HG03432 (cell line): Measurements from ENCODE around the gene DGUOK.

ENCODE experiments used
- ATAC-seq: cut with Tn5 transposase; IDR thresholded peaks from one replicate; pipeline ENCODE4 v1.9.1; 2021; ENCODE audit warnings: mild to moderate bottlenecking, moderate library complexity; ENCODE audit not compliant: unreplicated experiment

The DGUOK gene

DNA sequence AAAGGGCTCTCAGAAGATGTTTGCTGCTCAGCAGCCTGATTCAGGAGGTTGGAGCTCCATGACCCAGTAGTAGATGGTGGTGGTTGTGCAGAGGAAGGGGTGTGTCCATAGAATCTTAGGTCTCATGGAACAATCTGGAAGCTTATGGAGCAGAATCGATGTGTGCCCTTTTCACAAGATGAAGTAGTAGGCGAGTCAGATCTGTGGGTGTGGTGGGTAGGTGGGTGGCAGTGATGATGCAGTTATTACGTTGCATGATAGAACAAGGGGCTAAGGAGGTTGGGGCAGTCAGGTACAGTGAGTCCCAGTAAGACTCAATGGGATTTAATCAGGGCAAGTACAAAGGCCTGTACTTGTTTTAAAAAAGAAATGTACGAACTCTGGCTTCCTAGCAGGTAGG, 67.1 kb downstream of the DGUOK start:
- no peak for ATAC-seq

DNA sequence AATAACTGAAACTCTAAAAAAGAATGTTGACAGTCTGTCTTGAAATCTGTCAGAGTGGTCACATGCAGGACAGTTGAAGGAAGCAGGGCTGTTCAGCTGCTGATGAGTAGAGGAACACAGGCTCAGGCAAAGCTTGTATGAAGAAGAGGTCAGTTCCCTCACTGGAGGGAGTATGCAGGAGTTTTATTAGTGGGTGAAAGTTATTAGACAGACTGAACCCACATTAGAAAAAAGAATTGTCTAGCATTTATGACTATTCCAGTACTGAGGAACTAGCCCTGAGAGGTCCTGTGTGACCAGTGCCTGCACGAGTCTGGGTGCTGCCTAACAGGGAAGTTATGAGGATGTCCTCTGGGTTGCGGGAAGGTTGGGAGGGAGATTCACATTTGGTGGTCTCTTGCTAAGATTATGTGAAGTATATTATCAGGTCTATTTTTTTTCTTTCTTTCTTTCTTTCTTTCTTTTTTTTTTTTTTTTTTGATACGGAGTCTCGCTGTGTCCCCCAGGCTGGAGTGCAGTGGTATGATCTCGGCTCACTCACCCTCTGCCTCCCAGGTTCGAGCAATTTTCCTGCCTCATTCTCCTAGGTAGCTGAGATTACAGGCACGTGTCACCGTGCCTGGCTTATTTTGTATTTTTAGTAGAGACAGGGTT, 67.6 kb downstream of the DGUOK start:
- no peak for ATAC-seq

DNA sequence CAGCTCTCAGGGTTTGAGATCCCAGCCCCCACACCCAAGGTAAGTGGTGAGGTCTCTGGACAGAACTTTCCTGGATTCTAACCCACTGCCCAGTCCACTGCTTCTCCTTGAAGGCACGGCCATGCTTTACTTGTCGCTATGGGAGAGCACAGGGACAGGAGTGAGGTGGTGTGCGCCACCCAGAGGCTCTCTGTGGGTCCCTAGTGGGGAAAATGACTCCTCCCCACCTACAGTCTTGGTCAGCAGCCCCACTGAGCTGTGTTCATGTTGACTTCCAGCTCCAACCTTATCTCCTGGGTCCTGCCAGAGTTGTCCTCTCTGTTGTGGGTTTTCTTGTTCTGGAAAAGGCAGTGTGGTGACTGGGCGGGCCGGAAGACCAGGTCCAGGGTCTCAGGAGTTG, 69.1 kb downstream of the DGUOK start:
- no peak for ATAC-seq

DNA sequence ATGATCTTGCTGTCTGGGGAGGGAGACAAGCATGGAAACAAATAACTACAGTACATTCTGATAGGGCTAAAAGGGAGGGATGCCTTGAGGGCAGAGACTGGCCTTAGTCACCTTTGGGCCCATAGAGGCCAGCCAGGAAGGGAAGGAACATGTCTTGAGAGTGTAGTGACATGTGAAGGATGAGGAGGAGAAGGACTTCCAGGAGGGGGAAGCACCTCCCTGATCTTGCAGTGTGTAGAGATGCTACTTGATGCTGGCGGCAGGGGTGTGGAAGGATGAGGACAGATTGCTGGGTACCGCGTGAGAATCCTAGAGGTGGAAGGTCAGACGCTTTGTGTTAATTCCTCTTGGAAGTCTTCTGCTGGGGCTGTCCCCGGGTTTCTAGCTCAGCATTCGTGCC, 71.1 kb downstream of the DGUOK start:
- no peak for ATAC-seq

DNA sequence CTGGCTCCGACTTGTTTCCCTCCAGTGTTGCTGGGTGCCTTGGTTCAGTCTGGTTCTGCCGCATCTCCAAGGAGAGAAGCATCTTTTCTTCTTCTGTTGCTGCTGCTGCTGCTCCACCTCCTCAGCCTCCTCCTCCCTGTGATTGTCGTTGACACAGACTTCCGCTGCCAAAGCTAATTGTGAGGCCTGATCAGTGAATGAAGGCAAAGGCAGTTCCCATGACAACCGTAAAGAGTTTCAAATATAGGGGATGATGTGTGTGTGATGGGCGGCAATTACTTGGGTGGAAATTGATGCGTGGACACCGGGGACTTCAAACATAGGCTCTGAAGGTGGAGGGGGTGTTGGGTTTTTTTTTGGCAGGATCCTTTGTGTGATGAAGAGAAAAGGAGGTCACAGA, 71.8 kb downstream of the DGUOK start:
- no peak for ATAC-seq

DNA sequence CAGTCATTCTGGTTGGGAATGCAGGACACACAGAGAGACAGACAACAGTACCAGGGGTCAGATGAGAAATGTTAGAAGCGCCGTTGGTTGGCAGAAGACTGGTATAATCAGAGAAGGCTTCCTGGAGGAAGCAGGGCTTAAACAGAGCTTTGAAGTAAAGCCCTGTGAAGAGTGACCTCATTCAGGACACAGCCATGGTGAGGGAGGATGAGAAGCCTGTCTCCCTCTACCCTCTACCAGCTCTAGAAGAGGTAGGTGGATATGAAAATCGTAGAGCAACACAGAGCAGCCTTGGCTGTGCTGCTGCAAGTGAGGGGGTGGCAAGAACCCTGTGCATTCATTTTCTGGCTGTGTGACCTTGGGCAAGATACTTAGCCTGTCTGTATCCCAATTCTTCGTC, 72.3 kb downstream of the DGUOK start:
- ATAC-seq: no peak

DNA sequence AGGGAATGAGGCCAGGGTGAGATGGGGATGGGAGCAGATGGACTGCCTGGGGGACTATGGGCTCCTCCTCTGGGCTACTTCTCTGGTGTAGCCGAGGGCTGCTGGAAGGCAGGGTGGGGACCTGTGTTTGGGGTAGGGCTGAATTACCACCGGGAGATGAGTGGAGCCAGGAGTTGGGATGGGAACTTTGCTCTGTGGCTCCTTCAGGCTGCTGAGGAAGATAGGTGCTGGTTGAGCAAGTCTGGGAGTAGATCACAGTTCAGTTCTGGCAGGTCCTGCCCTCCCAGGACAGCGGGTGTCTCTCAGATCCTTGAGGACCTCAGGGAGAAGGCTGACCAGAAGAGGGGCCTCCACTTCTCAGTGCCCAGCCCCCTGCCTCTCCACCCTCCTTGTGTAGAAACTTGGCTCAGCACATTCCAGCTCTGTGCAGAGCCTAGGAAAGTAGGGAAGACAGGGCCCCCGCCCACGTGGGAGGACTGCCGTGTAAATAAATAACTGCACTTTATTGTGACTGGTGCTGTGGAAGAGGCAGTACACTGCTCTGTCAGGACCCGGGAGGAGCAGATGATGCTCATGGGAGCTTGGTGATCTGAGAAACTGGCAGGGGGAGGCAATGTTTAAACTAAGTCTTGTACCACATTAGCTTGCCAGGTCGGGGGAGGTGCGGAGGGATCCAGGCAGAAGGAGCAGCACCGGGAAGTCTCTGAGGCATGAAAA, 73.4 kb downstream of the DGUOK start:
- ATAC-seq: no peak

DNA sequence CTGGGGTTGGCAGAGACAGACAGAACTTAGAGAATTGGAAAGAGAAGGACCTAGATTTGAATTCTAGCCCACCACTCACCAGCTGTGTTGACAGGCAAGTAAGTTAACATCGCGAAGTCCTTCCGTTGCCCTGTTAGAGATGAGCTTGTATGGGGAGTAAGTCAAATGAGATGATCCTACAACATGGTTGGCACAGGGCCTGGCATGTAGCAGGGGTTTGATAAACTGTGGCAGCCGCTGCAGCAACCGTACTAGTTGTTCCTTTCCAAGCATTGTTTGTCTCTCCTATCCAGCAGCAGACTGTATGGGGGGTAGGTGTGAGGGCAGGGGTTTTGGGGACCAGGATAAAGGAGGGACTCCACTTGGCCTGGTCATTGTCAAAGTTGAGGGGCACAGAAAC, 74.0 kb downstream of the DGUOK start:
- ATAC-seq: no peak

DNA sequence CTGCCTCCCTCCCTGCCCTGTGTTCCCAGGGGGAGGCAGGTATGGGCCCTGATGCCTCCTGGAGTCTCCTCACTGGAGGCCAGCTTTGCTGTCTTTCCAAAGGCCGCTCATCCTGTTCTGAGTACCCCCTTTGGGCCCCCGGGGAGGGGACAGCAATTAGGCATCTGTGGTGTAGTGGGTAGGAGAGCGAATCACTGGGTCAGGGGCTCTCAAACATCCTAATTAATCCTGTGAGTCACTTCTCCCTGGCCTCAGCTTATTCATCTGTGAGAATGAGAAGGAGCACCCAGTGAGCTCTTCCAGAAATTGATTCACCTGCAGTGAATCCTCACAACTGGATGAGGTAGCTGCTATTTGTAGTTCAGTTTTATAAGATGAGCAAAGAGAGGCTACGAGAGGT, 74.4 kb downstream of the DGUOK start:
- no peak for ATAC-seq

DNA sequence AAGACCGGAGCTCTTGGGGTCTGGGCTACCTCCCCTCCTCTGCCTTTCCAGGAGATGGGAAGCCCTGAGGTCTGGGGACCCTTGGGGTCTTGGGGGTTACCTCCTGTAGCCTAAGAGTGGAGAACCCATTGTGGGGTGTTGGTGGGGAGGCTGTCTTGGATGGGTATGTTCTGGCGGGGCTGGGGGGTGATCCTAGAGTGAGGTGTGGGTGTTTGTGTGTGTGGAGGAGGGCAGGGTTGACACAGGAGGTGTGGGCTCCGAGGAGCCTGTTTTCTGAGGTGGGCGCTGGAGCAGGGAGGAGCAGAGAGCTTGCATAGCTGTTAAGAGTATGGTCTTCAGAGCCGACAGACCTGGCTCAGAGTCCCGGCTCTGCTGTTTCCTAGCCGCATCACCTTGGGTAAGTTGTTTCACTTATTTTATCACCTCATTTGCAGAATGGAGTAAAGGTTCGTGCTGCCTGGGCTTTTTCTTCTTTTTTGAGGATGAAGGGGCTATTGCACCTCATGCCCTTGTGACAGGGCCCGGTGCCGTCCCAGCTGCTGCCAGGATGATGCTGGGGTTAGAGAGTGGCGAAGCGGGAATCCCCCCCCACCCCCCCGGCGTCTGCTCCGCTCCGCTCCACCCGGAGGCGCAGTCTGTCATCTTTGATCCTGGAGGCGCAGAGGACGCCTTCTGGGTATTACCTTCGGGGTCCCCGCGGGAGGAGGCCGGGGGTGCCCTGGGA, 75.3 kb downstream of the DGUOK start:
- ATAC-seq: peak; percentile 45

DNA sequence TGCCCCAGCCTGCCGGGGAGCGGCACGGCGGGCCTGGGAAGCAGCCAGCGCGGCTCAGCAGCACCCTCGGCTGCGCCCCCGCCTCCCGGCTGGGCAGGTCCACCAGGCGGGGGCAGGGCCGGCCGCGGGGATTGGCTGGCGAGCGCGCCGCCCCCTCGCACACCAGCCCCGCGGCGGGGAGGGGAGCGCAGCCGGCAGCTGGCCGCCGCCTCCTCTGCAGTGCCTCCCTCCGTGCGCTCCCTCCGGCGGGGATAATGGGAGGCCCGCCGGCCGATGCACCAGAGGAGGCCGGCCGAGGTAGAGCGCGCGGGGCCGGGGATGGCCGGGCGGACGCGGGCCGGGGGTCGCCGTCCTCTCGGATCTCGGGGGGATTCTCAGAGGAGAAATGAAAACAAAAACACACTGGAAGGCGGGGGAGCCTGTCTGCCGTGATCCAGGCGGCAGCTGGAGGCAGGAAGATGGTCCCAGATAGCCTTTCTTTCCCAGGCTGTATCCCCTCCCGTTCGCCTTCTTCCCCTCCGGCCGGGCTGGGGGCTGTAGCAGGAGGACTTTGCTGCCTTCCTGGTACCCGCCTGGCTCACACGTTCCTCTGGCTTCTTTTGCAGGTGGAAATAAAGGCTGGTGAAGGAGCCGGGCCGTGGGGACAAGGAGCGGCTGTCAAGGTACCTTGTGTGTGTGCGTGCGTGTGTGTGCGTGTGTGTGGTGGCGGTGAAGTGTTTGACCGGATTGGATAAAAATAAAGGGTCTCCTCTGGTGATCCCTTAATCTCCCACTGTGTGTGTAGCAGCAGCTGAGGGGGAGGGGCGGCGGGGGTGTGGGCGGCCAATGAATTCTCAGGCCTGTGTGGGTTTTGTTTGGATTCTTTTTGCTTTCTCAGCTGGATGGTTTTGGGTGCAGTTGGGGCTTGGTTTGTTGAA, 76.1 kb downstream of the DGUOK start:
- peak; percentile 95 for ATAC-seq

DNA sequence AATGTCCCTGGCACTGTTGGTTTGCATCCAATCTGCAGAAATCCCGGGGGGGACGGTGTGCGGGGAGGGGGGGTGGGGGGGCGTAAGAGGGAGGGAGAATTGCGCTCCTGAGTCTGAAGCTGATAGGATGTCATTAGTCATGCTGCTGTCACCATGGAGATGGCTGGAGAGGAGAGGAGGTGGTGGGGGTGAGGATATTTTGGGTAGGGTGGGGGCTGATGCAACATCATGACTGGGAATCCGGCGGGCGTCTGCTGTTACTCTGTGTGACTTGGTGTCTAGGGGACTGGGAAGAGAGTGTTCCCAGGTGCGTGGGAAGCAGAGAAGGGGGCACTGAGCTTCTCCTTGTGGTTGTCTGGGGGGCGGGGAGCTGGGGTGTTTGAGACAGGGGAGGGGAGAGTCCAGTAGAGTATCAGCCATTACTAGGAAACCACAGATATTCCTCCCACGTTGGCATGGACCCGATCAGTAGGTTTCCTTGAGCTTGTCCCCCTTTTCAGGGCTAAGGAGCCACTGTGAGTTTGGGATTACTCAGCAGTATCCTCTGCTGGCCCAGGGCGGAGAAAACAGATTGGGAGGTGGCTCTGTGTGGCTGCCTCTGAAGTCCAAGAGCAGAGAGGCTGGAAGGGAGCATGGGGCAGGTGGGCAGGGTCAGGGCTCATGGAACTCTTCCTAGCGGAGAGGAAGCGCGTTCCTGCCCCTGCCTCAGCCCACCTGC, 77.0 kb downstream of the DGUOK start:
- ATAC-seq: no peak

DNA sequence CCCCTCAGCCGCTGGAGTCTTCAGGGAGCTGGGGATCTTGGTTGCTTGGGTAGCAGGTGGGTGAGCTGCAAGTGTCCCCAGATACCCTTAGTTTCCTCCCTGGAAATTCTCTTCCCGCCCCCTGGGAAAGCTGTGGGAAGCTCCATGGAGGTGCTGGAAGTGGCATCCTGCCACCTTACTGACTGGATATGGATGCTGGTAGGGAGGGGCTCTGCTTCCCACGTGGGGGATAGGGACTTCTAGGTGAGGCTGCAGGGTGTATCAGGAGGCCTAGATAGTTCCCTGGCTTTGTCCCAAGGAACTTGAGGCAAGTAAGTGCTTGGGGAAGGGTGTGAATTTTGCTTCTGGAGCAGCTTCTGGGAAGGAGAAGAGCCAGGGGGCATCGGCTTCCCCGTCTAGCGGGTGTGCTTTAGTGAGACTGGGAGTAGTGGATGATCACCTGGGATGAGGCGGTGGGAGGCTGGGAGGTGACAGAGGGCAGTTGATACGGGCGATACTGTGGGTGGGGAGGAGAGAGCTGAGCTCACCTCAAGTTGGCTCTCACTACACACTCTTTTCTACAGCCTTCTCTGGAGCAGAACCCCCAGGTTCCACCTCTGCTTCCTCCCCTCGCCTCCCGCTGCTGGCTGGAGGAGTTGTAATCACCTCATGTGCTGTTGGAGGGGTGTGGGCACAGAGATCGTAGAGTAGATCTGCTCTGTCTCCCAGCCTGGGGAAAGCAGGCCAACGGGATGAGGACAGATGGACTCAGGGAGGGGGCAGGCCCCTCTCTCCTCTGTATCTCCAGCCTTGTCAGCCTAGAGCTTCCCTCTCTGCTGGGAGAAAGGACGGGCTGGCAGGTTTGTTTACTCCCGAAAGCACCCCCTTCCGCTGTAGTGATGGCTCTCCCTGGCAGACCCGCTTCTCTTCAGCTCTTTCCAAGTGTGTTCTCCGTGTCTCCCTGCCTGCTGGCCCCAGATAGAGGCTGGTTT, 77.8 kb downstream of the DGUOK start:
- ATAC-seq: no peak

DNA sequence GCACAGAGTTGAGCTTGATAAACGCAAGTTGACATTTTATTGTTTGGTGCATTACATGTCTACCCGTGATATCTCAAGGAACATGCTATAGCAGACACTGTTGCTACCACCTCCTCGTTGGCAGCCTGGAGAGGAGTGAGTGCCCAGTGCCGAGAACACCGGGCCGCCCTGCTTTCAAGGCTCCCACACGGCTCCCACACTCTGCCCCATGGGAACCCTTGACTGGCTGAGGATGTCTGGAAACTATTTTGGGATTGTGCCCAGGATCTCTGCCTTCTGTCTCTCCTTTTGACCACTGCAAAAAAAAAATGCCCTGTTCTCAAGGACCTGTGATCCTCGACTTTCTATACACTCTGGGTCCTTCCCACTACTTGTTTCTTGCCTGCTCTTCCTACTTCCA, 79.1 kb downstream of the DGUOK start:
- ATAC-seq: no peak

DNA sequence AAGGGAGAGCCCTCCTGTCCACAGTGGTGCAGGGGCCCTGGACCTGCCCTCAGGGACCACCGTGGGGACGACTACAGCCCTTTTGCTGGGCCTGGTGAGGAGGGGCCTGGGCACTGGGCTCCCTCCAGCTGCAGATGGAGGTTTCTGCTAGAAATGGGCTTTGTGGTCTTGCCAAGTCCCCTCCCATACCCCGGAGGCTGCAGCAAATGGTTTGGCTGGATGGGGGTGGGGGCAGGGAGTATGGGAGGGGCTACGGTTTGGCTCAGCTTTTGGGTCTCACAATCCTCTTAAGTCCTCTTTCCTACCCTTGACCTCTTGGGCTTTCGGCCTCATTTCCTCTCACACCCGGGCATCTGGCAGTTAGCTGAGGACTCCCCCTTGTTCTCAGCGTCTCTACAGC, 79.8 kb downstream of the DGUOK start:
- no peak for ATAC-seq

DNA sequence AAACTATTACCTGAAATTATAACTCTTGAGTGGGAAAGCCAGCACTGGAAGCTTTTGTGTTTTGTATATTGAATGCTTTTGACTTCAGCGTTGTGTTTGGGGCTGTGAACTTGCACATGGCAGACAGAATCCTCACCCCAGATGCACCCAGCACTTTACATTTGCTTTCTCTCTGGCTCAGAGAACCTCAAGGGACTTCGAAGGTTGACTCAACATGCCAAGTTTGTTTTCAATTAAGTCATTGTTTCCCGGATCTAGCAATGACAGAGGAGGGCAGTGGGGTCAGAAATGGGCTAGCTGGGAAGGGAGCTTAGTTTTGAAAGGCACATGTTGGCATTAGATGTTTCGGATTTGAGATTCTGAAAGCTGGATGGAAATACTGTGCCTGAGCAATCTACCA, 80.4 kb downstream of the DGUOK start:
- ATAC-seq: no peak

DNA sequence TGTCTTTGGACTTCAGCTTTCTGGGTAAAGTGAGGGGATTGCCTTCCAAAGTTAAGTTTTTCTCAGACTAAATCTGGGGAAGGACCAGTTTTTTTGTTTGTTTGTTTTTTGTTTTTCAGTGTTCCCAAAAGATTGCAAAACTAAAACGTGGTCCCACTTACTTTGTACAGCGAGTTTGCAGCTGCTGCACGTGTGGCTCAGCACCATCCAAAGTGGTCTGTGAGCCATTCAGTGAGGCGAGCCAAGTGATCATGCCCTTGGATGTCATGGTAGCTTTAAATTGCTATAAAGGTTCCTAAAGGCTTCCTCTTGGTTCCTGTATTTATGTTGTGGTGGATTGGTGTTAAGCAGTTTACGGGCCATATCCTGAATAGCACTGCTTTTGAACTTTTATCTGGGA, 81.0 kb downstream of the DGUOK start:
- ATAC-seq: no peak
